Measurements from ENCODE around the gene CTNNBIP1. TPM values are rescaled to one million over a fixed set of nuclear protein-coding genes. Genes with fewer than 3 reads are reported as not detected.

Gene CTNNBIP1, protein sequence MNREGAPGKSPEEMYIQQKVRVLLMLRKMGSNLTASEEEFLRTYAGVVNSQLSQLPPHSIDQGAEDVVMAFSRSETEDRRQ
- total RNA-seq: 7.6 and 12.9 TPM in 2 replicates

DNA sequence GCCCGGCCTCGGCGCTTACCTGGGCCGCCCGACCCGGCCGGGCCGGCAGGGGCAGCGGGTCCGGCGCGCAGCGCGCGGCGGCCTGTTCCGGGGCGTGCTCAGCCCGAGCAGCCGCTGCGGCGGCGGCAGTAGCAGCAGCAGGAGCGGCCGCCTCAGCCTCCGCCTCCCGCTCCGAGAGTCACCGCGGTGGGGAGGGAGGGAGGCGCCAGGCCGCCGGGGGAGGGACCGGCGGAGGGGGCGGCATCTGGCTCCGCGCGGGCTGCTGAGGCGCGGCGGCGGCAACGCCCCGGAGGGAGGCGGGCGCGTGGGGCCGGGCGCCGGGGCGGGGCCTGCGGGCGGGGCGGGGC is at the start of gene CTNNBIP1:
CTNNBIP1 (minus strand) TSS at position 194 of the 347 bp plus-strand sequence. CDS start 38,205 bp downstream, outside the sequence.

DNA sequence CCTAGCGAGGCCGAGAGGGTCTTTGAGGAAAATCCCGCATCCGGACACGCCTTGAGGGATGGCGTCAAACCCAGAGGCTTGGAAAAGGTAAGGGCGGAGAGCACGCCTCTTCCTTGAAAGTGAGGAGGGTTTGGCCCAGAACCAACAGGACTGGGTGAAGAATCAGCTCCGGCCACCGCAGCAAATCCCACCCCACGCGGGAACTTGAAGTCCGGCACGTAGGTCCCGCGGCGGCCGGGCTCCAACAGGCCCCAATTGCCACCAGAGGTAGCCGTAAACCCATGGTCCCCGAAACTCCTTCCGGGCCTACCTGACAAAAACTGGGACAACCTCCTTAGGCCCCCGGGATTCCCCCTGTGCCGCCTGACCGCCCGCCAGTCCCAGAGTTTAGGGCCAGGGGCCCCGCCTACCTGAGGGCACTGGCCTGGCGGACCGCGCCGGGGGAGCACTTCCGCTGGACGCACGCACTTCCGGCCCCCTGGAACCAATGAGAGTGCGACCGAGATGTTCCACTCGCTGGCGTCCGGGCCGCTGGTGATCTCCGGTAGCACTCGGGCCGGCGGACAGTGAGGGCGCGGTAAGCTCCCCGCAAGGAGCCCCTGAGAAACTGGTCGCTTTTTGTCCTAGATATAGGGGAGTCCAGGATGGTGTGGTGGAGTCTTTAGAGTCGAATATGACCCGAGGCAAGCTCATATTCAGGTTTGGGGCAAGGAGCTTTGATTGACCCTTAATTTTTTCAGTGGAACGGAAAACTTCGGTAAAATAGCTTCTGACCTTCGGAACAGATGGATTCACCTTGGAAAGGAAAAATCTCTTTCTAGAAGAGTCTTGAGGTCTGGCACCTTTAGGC is 33.1 kb upstream of the CTNNBIP1 start, which contains the start of the genes LZIC and NMNAT1:
LZIC (minus strand) TSS at position 453 of the 850 bp plus-strand sequence. CDS start 6,772 bp downstream, outside the sequence.
NMNAT1 (plus strand) TSS at position 537 of the 850 bp plus-strand sequence. CDS start 28,599 bp downstream, outside the sequence.

DNA sequence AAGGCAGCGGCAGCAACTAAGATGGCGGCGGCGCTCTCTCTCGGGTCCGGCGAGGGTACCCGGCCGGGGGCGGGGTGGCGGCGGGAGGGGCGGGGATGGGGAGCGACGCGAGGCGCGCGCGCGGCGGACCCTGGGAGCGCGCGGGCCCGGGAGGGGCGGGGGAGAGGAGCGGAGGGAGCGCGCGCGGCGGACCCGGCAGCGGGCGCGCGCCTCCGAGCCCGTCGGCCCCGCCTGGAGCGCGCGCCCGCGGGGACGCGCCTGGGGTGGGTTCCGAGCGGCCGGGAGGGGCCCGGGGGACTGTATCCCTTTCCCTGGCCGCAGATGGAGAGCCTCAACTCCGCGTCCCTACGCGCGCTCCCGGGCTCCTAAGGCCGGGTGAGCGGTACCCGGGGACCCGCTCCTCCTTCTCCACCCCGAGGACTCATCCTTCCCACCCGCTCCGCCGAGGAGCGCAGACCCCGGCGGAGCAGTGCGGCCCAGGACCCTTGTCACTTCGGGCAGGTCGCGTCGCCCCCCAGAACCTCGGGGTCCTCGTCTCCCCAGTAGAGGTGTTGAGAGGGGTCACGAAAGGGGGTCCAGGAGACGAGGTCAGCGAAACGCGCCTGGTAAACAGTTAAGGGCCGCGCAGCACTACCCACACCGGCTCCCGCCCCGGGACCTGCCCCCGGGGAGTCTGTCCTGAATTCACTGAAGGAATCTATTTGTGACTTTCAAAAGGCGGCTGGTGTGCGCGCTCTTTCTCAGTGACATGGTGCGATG is 85.9 kb downstream of the CTNNBIP1 start, which contains the start of gene CLSTN1:
CLSTN1 (minus strand) TSS at position 23 of the 759 bp plus-strand sequence. CDS start 232 bp downstream, outside the sequence.

Other genes with a start within 250 kb of the CTNNBIP1 start
- 58.8 and 74.1 TPM in 2 replicates for gene CLSTN1, start 86.3 kb downstream of the CTNNBIP1 start, total RNA-seq
- gene LZIC, start 33.1 kb upstream of the CTNNBIP1 start, total RNA-seq: 24.3 and 29.1 TPM in 2 replicates
- gene NMNAT1, start 33.2 kb upstream of the CTNNBIP1 start, total RNA-seq: 8.8 and 9.2 TPM in 2 replicates
- not detected in 2 replicates for gene RBP7, start 87.0 kb upstream of the CTNNBIP1 start, total RNA-seq
- 45.9 and 55.5 TPM in 2 replicates for gene UBE4B, start 122.7 kb upstream of the CTNNBIP1 start, total RNA-seq

All from subcutaneous preadipocyte (primary cell).